NT2/D1 (cell line): ENCODE results near the gene COMMD9.

Experiments
- DNase-seq: peaks from one replicate; pipeline ENCODE4 v3.0.0-alpha.2; 2011; ENCODE audit warnings: low read depth, low spot score
- H3K27me3 ChIP-seq: 2 replicates; pipeline ENCODE4 v1.6.0; 2011; ENCODE audit warnings: mild to moderate bottlenecking; ENCODE audit not compliant: insufficient read length, insufficient read depth
- H3K36me3 ChIP-seq: 2 replicates; pipeline ENCODE4 v1.6.1; 2011; ENCODE audit warnings: mild to moderate bottlenecking, low read length, mixed read lengths; ENCODE audit not compliant: insufficient read depth, insufficient read length
- H3K4me1 ChIP-seq: 2 replicates; pipeline ENCODE4 v1.5.1; 2011; ENCODE audit not compliant: insufficient read depth, insufficient read length
- H3K4me3 ChIP-seq: 2 replicates; pipeline ENCODE4 v1.5.1; 2011; ENCODE audit warnings: low read depth; ENCODE audit not compliant: insufficient read length
- H3K9ac ChIP-seq: 2 replicates; pipeline ENCODE4 v1.6.0; 2011; ENCODE audit warnings: low read depth; ENCODE audit not compliant: insufficient read length
- H3K9me3 ChIP-seq: 2 replicates; pipeline ENCODE4 v1.5.1; 2011; ENCODE audit warnings: mild to moderate bottlenecking, low read length; ENCODE audit not compliant: insufficient read depth
- SUZ12 ChIP-seq: IDR thresholded peaks from 2 replicates; pipeline ENCODE4 v1.6.1; 2011; ENCODE audit not compliant: insufficient read length, insufficient read depth; ENCODE audit errors: extremely low read depth
- YY1 ChIP-seq: IDR thresholded peaks from 2 replicates; pipeline ENCODE4 v1.6.1; 2011; ENCODE audit not compliant: insufficient read length, insufficient read depth
- ZNF274 ChIP-seq: IDR thresholded peaks from 2 replicates; pipeline ENCODE4 v1.6.1; 2011; ENCODE audit warnings: mild to moderate bottlenecking, low read depth, low read length

COMMD9 gene

DNA sequence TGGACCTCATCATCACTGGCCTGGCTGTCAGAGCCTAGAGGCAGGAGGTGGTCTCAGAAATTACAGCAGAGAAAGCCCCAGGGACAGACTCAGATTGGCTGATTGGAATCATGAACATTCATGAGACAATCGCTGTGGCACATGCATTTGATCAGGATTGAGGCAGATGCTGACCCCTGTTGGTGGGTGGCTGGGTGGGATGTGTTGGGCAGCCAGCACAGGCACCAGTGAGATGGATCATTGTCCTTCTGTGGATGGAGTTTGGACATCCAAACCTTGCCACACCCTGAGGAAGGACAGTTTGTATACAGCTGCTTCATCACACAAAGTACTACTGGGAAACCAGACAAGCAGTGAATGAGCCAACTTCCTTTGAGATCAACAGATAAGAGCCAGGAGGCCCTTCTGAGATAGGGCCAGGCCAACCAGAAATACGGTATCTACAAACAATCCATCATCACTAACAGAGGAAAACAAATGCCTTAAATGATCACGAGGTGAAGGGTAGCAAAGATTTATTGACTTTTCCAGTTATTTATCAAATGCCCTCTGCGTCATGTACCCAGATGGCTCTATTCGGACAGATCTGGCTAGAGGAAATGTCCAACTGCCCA lies 17.3 kb downstream of the COMMD9 start:
- H3K36me3 ChIP-seq: peaks cover 38% of the 10 kb centered on the region
- no peak for TF ChIP-seq SUZ12
- no peak for TF ChIP-seq YY1
- no peak for TF ChIP-seq ZNF274
- DNase-seq: no peak
- no peaks in the 10 kb centered on the region for H3K4me1 ChIP-seq
- H3K4me3 ChIP-seq: no peak overlapping the region
- no peak overlapping the region for H3K9ac ChIP-seq
- H3K27me3 ChIP-seq: no peaks in the 10 kb centered on the region
- no peaks in the 10 kb centered on the region for H3K9me3 ChIP-seq

DNA sequence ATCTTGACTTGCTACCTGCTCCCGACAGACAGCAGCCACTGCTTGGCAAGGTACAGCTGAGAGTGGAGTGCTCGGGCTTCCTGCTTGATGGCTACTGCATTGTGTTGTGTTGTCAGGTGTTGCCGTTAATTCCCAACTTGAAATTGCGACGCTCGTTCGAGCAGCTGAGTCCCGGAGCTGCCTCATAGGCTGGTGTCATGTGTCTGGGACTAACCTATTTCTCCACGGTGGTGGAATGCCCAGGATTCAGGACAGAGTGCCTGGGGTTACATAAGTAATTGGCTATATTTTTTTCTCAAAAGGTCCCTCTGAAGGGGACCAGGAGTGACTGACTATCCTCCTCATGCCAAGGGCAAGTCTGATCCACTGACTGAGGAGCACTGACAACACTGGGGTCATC lies 18.5 kb downstream of the COMMD9 start:
- no peak for DNase-seq
- no peaks in the 10 kb centered on the region for H3K27me3 ChIP-seq
- H3K36me3 ChIP-seq: peaks cover 32% of the 10 kb centered on the region
- H3K4me3 ChIP-seq: no peak overlapping the region
- TF ChIP-seq ZNF274: no peak
- TF ChIP-seq YY1: no peak
- no peak for TF ChIP-seq SUZ12
- no peaks in the 10 kb centered on the region for H3K9me3 ChIP-seq
- no peak overlapping the region for H3K9ac ChIP-seq
- H3K4me1 ChIP-seq: no peaks in the 10 kb centered on the region

DNA sequence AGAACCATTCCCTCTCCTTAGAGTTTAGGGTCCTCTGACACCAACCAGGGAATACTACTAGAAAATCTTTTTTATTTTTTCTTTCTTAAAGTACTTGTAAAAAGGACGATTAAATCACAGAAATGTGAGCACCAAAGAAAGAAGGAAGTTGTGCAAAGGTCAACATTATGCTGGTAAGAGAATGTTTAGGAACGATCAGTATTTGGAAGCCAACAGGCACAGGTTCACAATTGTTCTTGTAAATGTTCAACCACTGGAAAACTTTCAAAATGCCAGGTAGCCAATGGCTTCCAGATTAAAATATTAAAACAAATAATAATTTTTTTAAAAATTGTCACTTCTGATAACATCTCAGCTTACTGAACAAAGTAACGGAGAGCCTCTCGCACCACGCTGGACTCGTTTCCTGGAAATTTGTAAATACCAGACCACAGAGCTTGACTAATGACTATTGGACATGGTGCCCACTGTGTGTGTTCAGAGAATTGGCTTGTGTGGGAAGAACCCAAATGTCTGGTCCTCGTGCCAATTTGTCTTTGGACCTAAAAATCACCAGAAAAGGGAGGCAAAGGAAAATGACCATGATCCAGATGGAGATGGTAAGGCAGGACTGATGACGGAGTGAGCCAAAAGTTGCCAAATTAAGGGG lies 20.8 kb downstream of the COMMD9 start:
- Histone ChIP-seq H3K9ac (no peak overlapping the region), H3K4me3 (no peak overlapping the region), H3K36me3 (peaks cover 19% of the 10 kb centered on the region), H3K4me1 (no peaks in the 10 kb centered on the region), H3K9me3 (no peaks in the 10 kb centered on the region), H3K27me3 (no peaks in the 10 kb centered on the region)
- TF ChIP-seq SUZ12 (no peak), ZNF274 (no peak), YY1 (no peak)
- DNase-seq: no peak

DNA sequence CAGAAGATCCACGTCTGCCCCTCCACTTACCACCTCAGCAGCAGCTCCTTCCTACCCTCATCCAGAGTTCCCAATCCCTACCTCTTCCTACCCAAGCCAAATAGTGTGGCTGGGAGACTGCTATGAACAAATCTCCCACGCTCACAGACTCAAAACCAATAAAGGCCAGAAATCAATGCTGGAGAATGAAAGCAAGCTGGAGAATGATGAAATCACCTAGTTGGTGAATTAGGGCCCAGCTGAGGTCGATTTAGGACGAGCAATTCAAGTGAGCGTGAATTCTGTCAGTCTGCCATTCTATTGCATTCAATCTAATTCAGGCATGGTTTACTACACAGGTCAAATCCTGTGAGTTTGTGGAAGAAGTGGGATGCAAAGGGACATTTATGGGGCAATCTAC lies 22.5 kb downstream of the COMMD9 start:
- no peak for TF ChIP-seq ZNF274
- no peak for TF ChIP-seq SUZ12
- no peak for TF ChIP-seq YY1
- H3K4me1 ChIP-seq: peaks cover 1% of the 10 kb centered on the region
- H3K27me3 ChIP-seq: no peaks in the 10 kb centered on the region
- DNase-seq: no peak
- peak overlapping the region; percentile 18 for H3K9ac ChIP-seq
- H3K36me3 ChIP-seq: peaks cover 8% of the 10 kb centered on the region
- H3K9me3 ChIP-seq: no peaks in the 10 kb centered on the region
- H3K4me3 ChIP-seq: no peak overlapping the region

DNA sequence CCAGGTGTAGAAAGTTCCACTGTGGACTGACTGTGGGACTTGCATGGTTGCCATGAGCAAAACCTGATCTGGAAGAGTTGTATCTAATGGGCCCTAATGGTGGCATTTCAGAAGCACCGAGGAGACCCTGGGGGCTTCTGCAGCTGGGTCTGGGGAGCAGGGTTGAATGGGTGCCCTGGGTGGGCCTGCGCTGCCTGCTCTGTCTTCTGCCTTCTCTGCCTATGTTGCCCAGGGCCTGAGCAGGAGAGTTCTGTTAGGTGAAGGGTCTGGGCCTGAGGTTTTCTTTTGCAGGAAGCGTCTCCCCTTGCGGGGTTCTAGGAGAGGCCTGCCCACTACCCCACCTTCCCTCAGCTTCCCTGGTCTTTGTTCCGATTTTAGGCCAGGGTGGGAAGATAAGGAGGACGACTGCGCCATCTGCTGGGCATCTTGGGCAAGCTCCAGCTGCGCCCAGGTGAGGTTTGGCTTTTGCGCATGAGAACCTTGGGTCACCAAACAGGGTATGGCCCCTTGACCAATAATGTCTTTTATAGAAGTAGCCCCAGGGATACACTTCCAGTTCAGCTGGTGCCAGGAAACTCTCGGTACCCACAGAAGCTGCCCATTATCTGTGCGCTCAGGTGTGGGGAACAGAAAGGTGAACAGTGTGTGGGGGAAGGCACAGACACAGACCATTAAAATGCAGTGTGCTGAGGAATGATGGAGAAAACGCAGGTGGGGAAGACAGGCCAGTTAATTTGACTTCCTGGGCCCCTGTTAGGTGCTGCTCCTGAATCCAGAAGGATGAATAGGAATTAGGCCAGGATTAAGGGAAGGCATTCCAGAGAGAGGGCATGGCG lies 23.2 kb downstream of the COMMD9 start:
- H3K9me3 ChIP-seq: no peaks in the 10 kb centered on the region
- peaks cover 3% of the 10 kb centered on the region for H3K4me1 ChIP-seq
- peak; percentile 71 for DNase-seq
- peaks cover under 1% of the 10 kb centered on the region for H3K36me3 ChIP-seq
- H3K9ac ChIP-seq: peak overlapping the region; percentile 18
- no peaks in the 10 kb centered on the region for H3K27me3 ChIP-seq
- TF ChIP-seq YY1 (no peak), SUZ12 (no peak), ZNF274 (no peak)
- no peak overlapping the region for H3K4me3 ChIP-seq

DNA sequence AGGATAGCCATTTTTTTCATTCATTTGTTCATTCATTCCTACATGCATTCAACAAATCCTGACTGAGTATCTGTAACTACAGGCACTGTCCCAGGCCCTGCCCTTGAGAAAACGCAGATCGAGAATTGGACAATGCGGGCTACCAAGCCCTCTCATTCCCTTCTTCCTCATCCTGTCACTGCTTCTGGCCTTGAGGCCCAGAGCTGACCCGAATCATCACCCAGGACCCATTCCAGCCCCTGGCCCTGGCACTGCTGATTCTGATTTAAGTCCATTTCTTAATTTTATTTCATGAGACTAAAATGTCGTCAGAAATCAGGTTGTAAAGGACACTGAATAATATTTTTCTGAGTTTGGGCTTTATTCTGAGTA lies 24.3 kb downstream of the COMMD9 start:
- H3K9ac ChIP-seq: no peak overlapping the region
- no peaks in the 10 kb centered on the region for H3K36me3 ChIP-seq
- H3K4me3 ChIP-seq: no peak overlapping the region
- peaks cover 3% of the 10 kb centered on the region for H3K4me1 ChIP-seq
- DNase-seq: no peak
- no peak for TF ChIP-seq ZNF274
- no peak for TF ChIP-seq YY1
- TF ChIP-seq SUZ12: no peak
- no peaks in the 10 kb centered on the region for H3K9me3 ChIP-seq
- H3K27me3 ChIP-seq: no peaks in the 10 kb centered on the region
